BLaER1 treated with 17β-estradiol and CSF1 and Interleukin-3, amounts not matched to agents 10 nM and 100 nM (cell line): ENCODE results near the gene PIK3CD.

Experiments used
- H3K27ac ChIP-seq, 11 experiments: shearing (Covaris generic); formaldehyde crosslinking; 2 replicates each; pipeline ENCODE4 v1.8.1; 2022
- H3K27me3 ChIP-seq, 11 experiments: shearing (Covaris generic); formaldehyde crosslinking; 2 replicates each; pipeline ENCODE4 v1.8.1; 2022
- H3K36me3 ChIP-seq, 11 experiments: shearing (Covaris generic); formaldehyde crosslinking; 2 replicates each; pipeline ENCODE4 v1.8.1; 2022
- H3K4me1 ChIP-seq, 10 experiments: shearing (Covaris generic); formaldehyde crosslinking; 2 replicates each; pipeline ENCODE4 v1.8.1; 2022
- H3K4me2 ChIP-seq, 11 experiments: shearing (Covaris generic); formaldehyde crosslinking; 2 replicates each; pipeline ENCODE4 v1.8.1; 2022
- H3K4me3 ChIP-seq, 10 experiments: shearing (Covaris generic); formaldehyde crosslinking; 2 replicates each; pipeline ENCODE4 v1.8.1; 2022
- H3K9ac ChIP-seq, 11 experiments: shearing (Covaris generic); formaldehyde crosslinking; 2 replicates each; pipeline ENCODE4 v1.8.1; 2022
- H3K9me3 ChIP-seq, 11 experiments: shearing (Covaris generic); formaldehyde crosslinking; replicated peaks in 1 of 11; 2 replicates each; pipeline ENCODE4 v1.8.1; 2022
- H4K20me1 ChIP-seq, 11 experiments: shearing (Covaris generic); formaldehyde crosslinking; 2 replicates each; pipeline ENCODE4 v1.8.1; 2022
- Cebpa-rat ChIP-seq, 11 experiments: shearing (Covaris generic); IDR thresholded peaks; 2 replicates each; pipeline ENCODE4 v1.8.1; 2022

PIK3CD gene

GRCh38 chr1:9651565-9652378 is at the start of gene PIK3CD:
Gene PIK3CD, plus strand, starts transcription at chr1:9651731. Its CDS starts 58,725 bp downstream, at chr1:9710456.
- H4K20me1 ChIP-seq = peaks cover 0 to 29% (median 15%) of the 10 kb centered on the region in 11 experiments; a peak in 15 of 22 replicates
- no peaks in the 10 kb centered on the region for H3K36me3 ChIP-seq
- H3K4me1 ChIP-seq = peaks cover 70 to 84% (median 75%) of the 10 kb centered on the region in 10 experiments
- H3K4me3 ChIP-seq = peak within 1 kb of the TSS; percentile 86 to 100 (median 98)
- peak within 1 kb of the TSS; percentile 94 to 99 (median 97) for H3K9ac ChIP-seq
- no peak for TF ChIP-seq Cebpa-rat (IDR thresholded peaks at IDR 0.05)
- H3K27ac ChIP-seq = peak within 1 kb of the TSS; percentile 91 to 99 (median 96)
- H3K27me3 ChIP-seq = no peaks in the 10 kb centered on the region
- H3K9me3 ChIP-seq = no peaks in the 10 kb centered on the region
- H3K4me2 ChIP-seq = peak within 1 kb of the TSS; percentile 90 to 98 (median 96)

GRCh38 chr1:9601942-9602793 is 49.4 kb upstream of the PIK3CD start:
- peaks cover 69 to 100% (median 100%) of the 10 kb centered on the region in 11 experiments for H3K36me3 ChIP-seq
- no peak overlapping the region; a peak in 1 of 22 replicates for H3K4me2 ChIP-seq
- H3K9me3 ChIP-seq = no peaks in the 10 kb centered on the region
- peak overlapping the region in 1 of 11 experiments; percentile 26; a peak in 2 of 22 replicates for H3K9ac ChIP-seq
- TF ChIP-seq Cebpa-rat (IDR thresholded peaks at IDR 0.05) = no peak
- no peak overlapping the region for H3K27ac ChIP-seq
- H3K27me3 ChIP-seq = no peaks in the 10 kb centered on the region
- no peak overlapping the region for H3K4me3 ChIP-seq
- peaks cover 0 to 18% (median under 1%) of the 10 kb centered on the region in 10 experiments; a peak in 8 of 20 replicates for H3K4me1 ChIP-seq
- peaks cover 0 to 94% (median 40%) of the 10 kb centered on the region in 11 experiments; a peak in 18 of 22 replicates for H4K20me1 ChIP-seq

GRCh38 chr1:9602794-9603167 is 48.8 kb upstream of the PIK3CD start:
- no peak for TF ChIP-seq Cebpa-rat (IDR thresholded peaks at IDR 0.05)
- no peak overlapping the region for H3K4me2 ChIP-seq
- peaks cover 67 to 100% (median 100%) of the 10 kb centered on the region in 11 experiments for H3K36me3 ChIP-seq
- H3K27me3 ChIP-seq = no peaks in the 10 kb centered on the region
- no peak overlapping the region for H3K4me3 ChIP-seq
- peaks cover 0 to 94% (median 40%) of the 10 kb centered on the region in 11 experiments; a peak in 16 of 22 replicates for H4K20me1 ChIP-seq
- no peaks in the 10 kb centered on the region for H3K9me3 ChIP-seq
- H3K27ac ChIP-seq = no peak overlapping the region
- peaks cover 0 to 14% (median 0%) of the 10 kb centered on the region in 10 experiments; a peak in 5 of 20 replicates for H3K4me1 ChIP-seq
- no peak overlapping the region for H3K9ac ChIP-seq

GRCh38 chr1:9603307-9603706 is 48.2 kb upstream of the PIK3CD start:
- Histone ChIP-seq H3K9ac (no peak overlapping the region), H3K36me3 (peaks cover 64 to 100% (median 100%) of the 10 kb centered on the region in 11 experiments), H3K27ac (no peak overlapping the region)

GRCh38 chr1:9603766-9604753 is 47.5 kb upstream of the PIK3CD start:
- Histone ChIP-seq H3K27ac (no peak overlapping the region), H3K4me3 (no peak overlapping the region), H3K9ac (0 out of 22 replicates have a peak overlapping the region, but pooled peaks of 1 of the 11 experiments have one; percentile 9), H3K4me1 (peaks cover 0 to 14% (median 0%) of the 10 kb centered on the region in 10 experiments; a peak in 5 of 20 replicates), H3K27me3 (no peaks in the 10 kb centered on the region), H3K36me3 (peaks cover 64 to 100% (median 100%) of the 10 kb centered on the region in 11 experiments), H4K20me1 (peaks cover 0 to 93% (median 33%) of the 10 kb centered on the region in 11 experiments; a peak in 13 of 22 replicates), H3K4me2 (no peak overlapping the region), H3K9me3 (no peaks in the 10 kb centered on the region)
- no peak for TF ChIP-seq Cebpa-rat (IDR thresholded peaks at IDR 0.05)

More at GRCh38 chr1:9603307-9603706, 48.2 kb upstream of the PIK3CD start:
- Histone ChIP-seq H3K27me3 (no peaks in the 10 kb centered on the region), H3K4me2 (no peak overlapping the region), H3K4me3 (no peak overlapping the region), H4K20me1 (peaks cover 0 to 94% (median 36%) of the 10 kb centered on the region in 11 experiments; a peak in 14 of 22 replicates), H3K4me1 (peaks cover 0 to 14% (median 0%) of the 10 kb centered on the region in 10 experiments; a peak in 5 of 20 replicates), H3K9me3 (no peaks in the 10 kb centered on the region)
- TF ChIP-seq Cebpa-rat (IDR thresholded peaks at IDR 0.05) = no peak

GRCh38 chr1:9604836-9605235 is 46.7 kb upstream of the PIK3CD start:
- no peak for TF ChIP-seq Cebpa-rat (IDR thresholded peaks at IDR 0.05)
- Histone ChIP-seq H3K27me3 (no peaks in the 10 kb centered on the region), H3K27ac (no peak overlapping the region), H3K9ac (no peak overlapping the region), H3K4me3 (no peak overlapping the region), H3K4me1 (peaks cover 0 to 7% (median 0%) of the 10 kb centered on the region in 10 experiments; a peak in 5 of 20 replicates), H4K20me1 (peaks cover 0 to 93% (median 33%) of the 10 kb centered on the region in 11 experiments; a peak in 15 of 22 replicates), H3K9me3 (no peaks in the 10 kb centered on the region), H3K36me3 (peaks cover 66 to 100% (median 100%) of the 10 kb centered on the region in 11 experiments), H3K4me2 (no peak overlapping the region)

GRCh38 chr1:9605946-9606455 is 45.5 kb upstream of the PIK3CD start:
- Histone ChIP-seq H3K27ac (no peak overlapping the region; a peak in 1 of 22 replicates), H3K27me3 (no peaks in the 10 kb centered on the region), H3K4me3 (no peak overlapping the region), H3K9ac (no peak overlapping the region; a peak in 2 of 22 replicates), H3K36me3 (peaks cover 60 to 100% (median 100%) of the 10 kb centered on the region in 11 experiments), H3K4me1 (peaks cover 0 to 5% (median 0%) of the 10 kb centered on the region in 10 experiments; a peak in 1 of 20 replicates), H3K9me3 (no peaks in the 10 kb centered on the region), H4K20me1 (peaks cover 0 to 94% (median 32%) of the 10 kb centered on the region in 11 experiments; a peak in 14 of 22 replicates), H3K4me2 (no peak overlapping the region)
- no peak for TF ChIP-seq Cebpa-rat (IDR thresholded peaks at IDR 0.05)
